GM18505 (cell line): ENCODE measurements around the gene C11orf21.
"Not testable (repeated sequence)": the region's sequence is repeated elsewhere in the genome, so short reads cannot be mapped to it uniquely, and the experiment has no call there.

Experiments
- ATAC-seq: cut with Tn5 transposase; IDR thresholded peaks from one replicate; pipeline ENCODE4 v1.9.1; 2021; ENCODE audit not compliant: unreplicated experiment
- POLR2A ChIP-seq: IDR thresholded peaks from 4 replicates; pipeline ENCODE4 v1.6.1; 2011; ENCODE audit warnings: borderline replicate concordance; ENCODE audit not compliant: insufficient read depth, insufficient read length; ENCODE audit errors: extremely low read depth

Gene C11orf21

GRCh38 chr11:2293531-2293971 lies 8.2 kb downstream of the C11orf21 start:
- no peak for ATAC-seq
- no peak for TF ChIP-seq POLR2A

- no peak for TF ChIP-seq POLR2A
- no peak for ATAC-seq
These were observed 11.3 kb downstream of the C11orf21 start for GRCh38 chr11:2290351-2290841.

GRCh38 chr11:2289859-2290258 lies 11.9 kb downstream of the C11orf21 start:
- ATAC-seq = no peak
- no peak for TF ChIP-seq POLR2A

- ATAC-seq = no peak
- TF ChIP-seq POLR2A = no peak
These were observed 12.4 kb downstream of the C11orf21 start for GRCh38 chr11:2289350-2289749.

GRCh38 chr11:2287091-2287490 lies 14.6 kb downstream of the C11orf21 start:
- no peak for ATAC-seq
- no peak for TF ChIP-seq POLR2A

GRCh38 chr11:2286350-2286749 lies 15.4 kb downstream of the C11orf21 start:
- ATAC-seq = not testable (repeated sequence)

- no peak for TF ChIP-seq POLR2A
- no peak for ATAC-seq
These were observed 21.5 kb downstream of the C11orf21 start for GRCh38 chr11:2280208-2280607.

GRCh38 chr11:2277933-2278523 lies 23.7 kb downstream of the C11orf21 start:
- no peak for ATAC-seq
- no peak for TF ChIP-seq POLR2A

- no peak for TF ChIP-seq POLR2A
- ATAC-seq = no peak
These were observed 24.7 kb downstream of the C11orf21 start for GRCh38 chr11:2277008-2277346.

- ATAC-seq = no peak
- no peak for TF ChIP-seq POLR2A
These were observed 25.3 kb downstream of the C11orf21 start for GRCh38 chr11:2276280-2277007.

GRCh38 chr11:2275334-2276279 lies 26.1 kb downstream of the C11orf21 start:
- no peak for ATAC-seq
- no peak for TF ChIP-seq POLR2A

- ATAC-seq = no peak
- TF ChIP-seq POLR2A = no peak
These were observed 27.9 kb downstream of the C11orf21 start for GRCh38 chr11:2273771-2274170.

GRCh38 chr11:2273311-2273710 lies 28.4 kb downstream of the C11orf21 start:
- no peak for TF ChIP-seq POLR2A
- ATAC-seq = no peak

GRCh38 chr11:2272946-2273280 lies 28.8 kb downstream of the C11orf21 start:
- ATAC-seq = no peak
- no peak for TF ChIP-seq POLR2A

- no peak for TF ChIP-seq POLR2A
These were observed 29.3 kb downstream of the C11orf21 start for GRCh38 chr11:2272228-2272945.

More at GRCh38 chr11:2272228-2272945, 29.3 kb downstream of the C11orf21 start:
- no peak for ATAC-seq
